Stimulated activated CD8-positive, alpha-beta memory T cell treated with anti-CD3 and anti-CD28 coated beads, Interleukin-4, amount 100 ng/mL, for 1 hour (primary cell): ENCODE results near the gene WARS2.

Source experiments
- DNase-seq, 2 donors: peaks; one replicate each; pipeline ENCODE4 v3.0.0-alpha.2; 2020; ENCODE audit warnings: low read depth in 2 of 2, low spot score in 1 of 2

WARS2 gene

DNA sequence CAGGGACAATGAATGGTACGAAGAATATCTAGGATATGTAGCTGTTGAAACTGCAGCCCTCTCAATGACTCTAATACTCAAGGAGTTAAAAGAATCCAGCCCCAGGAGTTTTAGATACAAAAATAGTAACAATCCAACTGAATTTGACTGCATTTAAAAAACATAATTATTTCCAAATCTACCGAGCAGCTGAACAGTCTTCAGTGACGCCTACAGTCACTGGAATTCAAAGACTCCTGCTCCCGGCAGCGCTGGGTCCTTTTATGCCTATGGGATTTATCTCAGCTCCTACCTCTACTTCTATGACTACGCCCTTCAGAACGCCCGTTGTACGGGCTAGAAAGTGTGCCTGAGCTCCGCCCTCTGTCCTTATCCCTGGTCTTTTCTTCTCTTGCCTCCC, 55.7 kb downstream of the WARS2 start:
- no peak for DNase-seq

DNA sequence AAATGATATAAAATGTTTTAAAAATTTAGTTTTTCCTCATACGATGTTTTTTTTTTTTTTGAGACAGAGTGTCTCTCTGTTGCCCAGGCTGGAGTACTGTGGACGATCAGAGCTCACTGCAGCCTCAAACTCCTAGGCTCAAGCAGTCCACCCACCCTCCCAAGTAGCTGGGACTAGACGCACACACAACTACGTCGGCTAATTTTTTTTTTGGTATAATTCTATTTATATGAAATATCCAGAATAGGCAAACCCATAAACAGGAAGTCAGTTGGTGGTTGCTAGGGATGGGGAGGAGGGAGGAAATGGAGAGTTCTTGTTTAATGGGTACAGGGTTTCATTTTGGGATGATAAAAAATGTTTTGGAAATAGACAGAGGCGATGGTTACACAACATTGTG, 56.5 kb downstream of the WARS2 start:
- no peak for DNase-seq

DNA sequence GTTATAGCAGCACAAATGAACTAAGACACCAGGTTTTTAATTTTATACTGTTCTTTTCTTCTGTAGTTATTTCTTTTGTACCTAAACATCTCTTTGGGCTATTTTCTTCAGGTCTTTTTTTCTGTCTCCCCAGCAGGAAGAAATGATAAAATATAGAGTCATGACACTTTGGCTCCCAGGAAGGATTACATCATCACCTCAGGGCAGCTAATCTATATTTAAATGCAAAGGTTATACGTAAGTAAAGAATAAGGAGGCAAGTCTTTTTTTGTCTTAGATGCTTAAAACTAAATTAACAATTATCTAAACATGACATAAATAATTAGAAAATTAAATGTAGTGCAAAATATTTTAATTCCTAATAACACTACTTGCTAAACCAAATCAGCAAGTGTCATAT, 57.0 kb downstream of the WARS2 start:
- no peak for DNase-seq

DNA sequence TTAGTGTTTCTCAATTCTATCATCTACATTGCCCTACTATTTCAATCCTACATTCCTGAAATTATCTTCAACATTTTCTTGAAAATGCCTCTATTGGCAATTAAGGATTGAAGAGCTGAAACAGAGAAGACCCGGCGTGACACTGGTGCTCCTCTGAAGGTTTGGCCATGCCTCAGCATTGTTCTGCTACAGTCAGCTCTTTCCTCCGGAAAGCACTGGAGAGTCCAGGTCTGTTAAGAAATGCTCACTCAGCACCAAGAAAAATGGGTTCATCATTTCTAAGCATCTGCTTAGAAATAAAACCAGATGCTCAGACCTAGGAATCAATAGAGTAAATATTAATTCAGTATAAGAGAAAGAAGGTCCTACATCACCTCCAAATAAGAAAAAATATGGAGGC, 58.8 kb downstream of the WARS2 start:
- no peak for DNase-seq

DNA sequence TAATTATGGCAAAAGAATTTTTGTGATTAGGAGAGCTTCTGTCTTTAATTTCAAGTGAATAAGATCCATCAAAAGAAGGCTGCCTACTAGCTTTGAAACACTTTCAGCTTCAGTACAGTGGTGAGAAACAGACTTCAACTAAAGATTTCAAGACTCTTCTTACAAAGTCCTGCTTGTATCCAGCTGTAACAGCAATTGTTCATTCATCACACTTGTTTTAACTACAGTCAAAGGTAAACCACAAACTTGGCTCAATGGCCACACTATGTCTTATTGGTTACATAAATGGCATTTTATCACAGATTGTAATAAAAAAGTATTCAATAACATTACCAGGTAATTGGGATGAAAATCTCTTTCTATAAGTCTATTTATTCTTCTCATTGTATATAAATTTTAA, 59.2 kb downstream of the WARS2 start:
- no peak for DNase-seq

DNA sequence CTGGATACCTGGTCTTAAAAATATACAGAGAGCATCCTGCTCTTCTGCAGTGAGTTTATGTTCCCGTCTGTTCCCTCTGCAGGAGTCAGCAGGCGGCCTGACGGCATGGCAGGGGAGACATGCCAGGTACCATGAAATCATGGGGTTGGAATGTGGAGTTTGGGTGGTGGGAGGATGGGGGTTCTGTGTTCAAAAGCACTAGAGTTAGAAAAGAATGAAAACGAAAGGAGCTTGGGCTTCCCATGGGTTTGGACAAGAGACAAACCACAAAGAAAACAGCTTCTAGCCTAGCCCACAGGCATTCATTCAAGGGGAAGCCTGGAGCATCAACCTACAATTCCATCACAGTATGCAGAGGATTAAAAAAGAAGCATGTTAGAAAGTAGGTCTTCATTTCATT, 59.9 kb downstream of the WARS2 start:
- no peak for DNase-seq

DNA sequence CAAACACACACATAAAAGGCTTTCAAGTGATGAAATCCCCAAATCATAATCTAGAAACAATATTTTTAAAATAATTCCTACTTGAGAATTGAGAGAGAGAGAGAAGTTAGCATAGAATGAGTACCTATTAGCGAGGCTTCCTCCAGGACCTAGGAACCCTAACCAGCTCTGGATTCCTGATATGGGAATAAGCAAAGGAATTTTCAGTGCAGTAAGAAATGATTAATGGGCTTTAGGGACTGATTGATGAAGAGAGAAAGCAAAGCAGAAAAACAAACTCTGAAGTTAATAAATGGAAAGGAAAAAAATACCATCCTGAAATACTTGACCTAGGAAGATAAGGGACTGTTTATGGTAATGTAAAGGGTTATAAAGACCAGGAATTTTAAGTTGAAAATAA, 60.6 kb downstream of the WARS2 start:
- no peak for DNase-seq

DNA sequence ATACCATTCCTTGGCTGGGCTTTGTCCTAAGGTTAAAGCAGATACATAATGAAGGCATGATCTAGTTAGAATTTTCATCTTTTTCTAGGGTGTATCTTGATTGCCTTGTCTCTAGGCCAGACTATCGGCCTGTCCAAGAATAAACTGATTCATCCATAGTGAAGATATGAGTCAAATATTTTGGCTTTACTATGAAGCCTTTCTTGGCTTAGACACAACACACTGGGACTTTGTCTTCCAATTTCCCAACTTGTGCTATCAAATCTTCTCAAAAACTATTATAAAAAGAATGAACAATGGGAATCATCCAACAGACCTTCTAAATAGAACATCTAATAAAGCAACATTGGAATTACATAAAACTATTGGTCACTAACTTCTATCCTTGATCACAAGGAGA, 64.8 kb downstream of the WARS2 start:
- DNase-seq: no peak

DNA sequence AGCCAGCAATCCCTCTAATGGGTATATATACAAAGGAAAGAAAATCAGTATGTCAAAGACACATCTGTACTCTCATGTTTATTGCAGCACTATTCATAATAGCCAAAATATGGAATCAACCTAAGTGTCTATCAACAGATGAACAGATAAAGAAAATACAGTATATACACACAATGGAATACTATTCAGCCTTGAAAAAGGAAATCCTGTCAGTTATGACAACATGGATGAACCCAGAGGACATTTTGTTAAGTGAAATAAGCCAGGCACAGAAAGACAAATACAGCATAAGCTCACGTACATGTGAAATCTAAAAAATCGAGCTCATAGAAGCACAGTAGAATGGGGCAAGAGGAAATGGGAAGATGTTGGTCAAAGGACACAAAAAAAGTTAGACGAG, 69.1 kb downstream of the WARS2 start:
- no peak for DNase-seq

DNA sequence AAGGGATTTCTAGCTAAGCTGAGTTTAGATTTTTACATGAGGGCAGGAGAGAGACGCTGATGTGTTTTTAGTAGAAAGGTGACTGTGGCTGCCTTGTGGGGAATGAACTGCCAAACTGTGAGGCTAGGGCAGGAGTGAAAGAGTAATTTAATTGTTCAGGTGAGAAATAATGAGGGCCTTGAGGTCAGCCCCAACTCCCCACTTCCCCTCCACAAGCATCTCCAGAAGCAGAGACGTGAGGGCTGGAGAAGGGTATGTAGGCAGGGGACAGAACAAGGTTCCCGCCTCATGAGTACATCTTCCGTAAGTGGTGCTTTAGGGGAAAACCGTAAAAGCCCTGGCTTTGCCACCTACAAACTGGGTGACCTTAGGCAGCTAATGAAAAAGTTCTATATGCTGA, 70.8 kb downstream of the WARS2 start:
- DNase-seq: no peak

DNA sequence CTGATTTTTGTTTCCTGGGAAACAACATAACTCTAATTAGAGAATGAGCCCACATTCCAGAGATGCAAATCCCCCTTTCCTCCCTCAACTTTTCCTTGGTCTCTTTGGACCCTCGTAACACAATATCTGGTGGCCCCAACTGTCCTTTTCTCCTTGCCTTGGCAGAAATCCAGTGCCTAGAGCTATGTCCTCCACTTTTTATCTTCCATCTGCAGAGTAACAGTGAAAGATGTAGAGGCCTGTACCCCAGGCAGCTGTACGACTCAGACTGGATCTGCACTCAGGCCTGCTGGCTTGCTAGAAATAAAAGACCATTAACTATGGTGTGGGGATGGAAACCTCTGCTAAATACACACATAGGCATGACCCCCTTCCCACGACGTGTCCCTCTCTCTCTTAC, 72.0 kb downstream of the WARS2 start:
- DNase-seq: no peak

DNA sequence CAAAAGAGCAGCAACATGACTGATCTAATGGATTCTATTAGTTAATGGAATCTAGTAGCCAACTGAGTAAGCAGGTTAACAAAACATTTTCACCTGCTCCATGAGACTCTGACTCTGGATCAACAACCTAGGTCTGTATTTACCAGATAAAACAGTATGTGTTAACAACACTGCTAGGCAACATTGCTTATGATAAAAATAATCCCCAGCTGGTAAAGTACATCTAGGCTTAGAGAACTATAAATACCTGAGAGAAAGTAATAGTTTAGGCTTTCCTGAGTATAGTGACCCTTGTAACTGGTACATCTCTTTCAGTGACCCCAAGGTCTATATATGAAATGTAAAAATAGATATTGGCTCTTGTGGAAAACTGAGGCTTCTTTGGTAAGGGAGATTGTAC, 78.8 kb downstream of the WARS2 start:
- no peak for DNase-seq

DNA sequence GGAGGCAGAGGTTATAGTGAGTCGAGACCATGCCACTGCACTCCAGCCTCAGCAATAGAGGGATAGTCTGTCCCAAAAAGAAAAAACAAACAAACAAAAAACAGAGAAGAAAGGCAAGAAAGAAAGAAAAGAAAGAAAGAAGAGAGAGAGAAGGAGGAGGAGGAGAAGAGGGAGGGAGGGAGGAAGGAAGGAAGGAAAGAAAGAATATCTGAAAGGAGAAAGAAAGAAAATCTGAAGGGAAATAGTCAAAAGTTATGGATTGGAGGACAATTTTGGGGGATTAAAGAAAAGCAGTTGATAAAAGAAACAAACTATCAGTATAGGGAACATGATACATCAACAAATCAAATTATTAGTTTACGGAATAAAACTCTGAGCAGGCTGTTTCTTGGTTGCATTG, 84.9 kb downstream of the WARS2 start:
- no peak for DNase-seq

DNA sequence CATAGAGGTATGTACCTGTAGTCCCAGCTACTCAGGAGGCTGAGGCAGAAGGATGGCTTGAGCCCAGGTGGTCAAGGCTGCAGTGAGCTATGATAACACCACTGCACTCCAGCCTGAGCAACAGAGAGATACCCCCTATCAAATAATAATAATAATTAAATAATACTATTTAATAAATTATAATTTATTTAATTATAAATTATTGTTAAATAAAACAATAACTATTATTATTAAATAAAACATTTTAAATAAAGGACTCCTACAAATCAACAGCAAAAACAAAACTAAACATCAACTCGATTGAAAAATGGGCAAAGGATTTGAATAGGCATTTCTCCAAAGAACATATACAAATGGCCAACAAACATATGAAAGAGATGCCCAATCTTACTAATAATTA, 86.5 kb downstream of the WARS2 start:
- DNase-seq: no peak

DNA sequence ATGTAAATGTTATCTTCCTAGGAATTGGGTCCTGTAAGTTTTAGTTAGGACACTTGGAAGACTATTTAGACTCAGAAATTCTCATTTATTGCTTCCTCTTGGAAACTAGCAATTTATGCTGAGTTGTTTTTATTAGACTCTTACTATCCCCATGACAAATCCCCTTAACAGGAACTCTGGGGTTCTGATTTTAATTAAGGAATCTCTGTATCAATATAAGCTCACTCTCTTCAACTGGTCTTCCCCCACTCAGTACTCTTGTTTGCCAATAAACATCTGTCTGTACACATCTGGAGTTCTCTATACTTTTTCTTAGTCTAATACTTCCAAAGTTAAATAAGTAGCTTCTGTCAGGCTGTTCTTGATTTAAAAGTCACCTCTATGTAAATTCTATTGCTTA, 88.2 kb downstream of the WARS2 start:
- DNase-seq: no peak

DNA sequence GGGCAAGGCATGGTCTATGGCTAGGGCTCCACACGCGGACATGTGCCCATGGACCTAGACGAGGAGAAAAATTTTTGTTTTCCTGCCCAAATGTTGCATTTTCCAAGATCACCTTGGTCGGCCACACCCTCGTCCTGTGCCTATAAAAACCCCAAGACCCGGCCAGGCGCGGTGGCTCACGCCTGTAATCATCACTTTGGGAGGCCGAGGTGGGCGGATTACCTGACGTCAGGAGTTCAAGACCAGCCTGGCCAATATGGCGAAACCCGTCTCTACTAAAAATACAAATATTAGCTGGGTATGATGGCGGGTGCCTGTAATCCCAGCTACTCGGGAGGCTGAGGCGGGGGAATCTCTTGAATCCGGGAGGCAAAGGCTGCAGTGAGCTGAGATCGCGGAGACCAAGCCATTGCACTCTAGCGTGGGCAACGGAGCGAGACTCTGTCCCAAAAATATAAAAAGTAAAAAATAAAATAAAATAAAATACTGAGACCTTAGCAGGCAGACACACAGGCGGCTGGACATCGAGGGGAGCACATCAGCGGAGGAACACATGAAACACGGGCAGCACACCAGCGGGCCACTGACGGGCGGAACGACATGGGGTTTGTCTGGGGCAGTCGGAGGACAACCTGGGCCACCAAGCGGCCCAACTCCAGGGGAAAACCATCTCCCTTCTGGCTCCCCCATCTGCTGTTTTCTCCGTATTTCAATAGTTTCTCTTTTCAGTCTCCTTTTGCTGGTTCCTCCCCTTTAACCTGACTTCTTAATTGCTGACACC, 91.6 kb downstream of the WARS2 start:
- DNase-seq: no peak

DNA sequence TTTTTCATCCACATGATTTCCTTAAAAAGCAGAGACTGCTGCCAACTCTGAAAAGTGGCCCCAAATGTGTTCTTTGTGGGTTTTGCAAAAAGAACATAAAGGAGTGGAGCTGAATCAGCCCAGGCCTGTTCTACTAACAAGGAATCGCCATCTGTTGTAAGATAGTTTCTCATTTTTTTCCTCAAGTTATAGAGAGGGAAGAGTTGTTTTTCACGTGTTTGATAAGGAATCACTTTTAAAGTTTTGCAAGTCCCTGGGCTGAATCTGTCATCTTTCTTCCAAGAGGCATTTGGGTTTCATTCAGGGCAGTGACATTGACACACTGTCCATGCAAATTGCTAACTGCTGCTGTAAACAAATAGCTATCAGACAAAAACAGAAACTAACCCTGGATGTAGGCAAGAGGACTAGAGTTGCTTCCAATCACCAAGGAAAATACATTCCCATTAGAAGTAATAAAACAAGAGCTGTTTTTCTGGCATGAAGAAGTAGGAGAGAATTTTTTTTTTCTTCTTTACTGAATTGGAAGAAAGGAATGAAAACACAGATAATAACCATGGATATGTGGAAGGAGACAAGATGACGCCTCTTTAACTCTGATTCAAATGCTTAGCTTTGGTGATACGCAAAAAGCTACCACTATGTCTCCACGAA, 93.5 kb downstream of the WARS2 start:
- DNase-seq: no peak

DNA sequence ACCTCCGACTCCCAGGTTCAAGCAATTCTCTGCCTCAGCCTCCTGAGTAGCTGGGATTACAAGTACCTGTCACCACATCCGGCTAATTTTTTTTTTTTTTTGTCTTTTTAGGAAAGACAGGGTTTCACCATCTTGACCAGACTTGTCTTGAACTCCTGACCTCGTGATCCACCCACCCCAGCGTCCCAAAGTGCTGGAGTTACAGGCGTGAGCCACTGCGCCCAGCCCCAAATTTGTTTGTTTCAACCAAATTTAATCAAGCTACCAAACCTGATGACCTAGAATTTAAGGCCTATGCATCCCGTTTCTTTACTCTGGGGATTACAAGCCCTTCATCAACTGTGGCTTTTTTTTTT, 94.0 kb downstream of the WARS2 start:
- no peak for DNase-seq

DNA sequence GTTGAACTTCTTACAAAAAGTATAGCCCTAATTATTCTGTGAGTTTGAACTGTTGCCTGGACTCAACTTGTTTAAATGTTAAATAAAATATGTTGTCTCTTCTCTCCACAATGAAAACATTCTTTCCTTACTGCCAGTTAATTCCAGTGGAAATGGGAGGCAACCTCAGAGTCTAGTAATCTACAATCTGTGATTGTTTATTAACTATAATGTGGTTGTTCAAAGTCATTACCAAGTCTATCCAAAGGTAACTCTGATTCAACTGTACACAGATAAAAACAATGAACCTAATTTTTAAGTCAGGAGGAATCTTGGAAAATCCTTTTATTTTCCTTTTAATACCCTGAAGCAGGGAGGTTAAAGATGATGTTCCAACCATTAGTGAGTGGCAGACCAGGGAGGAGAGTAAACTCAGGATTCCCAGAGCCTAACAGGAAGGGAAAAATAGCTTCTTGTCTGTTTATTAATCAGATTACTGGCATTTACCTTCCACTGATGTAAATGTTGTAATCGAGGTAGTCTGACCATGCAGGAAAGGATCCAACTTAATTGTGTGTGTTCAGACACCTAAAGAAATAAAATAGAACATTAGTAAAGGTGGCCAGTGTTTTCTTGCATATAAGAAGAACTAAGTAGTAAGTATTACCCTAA, 95.2 kb downstream of the WARS2 start:
- no peak for DNase-seq

DNA sequence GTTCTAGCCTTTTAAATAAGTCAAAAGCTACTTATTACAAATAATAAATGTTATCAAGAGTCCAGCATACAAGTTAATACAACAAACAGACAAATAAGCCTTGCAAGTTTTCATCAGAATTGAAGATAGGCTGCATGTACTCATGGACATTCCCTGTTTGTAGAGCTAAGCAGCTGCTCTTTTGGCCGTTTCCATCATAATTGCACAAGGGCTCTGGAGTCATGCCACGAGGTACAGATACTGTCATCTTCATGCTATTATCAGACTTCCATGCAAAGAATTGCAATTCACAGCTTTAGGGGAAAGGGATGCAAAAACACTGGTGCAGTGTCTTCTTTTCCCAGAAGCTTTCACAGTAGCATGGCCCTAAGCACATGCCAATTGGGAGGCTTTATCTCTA, 99.5 kb downstream of the WARS2 start:
- no peak for DNase-seq

DNA sequence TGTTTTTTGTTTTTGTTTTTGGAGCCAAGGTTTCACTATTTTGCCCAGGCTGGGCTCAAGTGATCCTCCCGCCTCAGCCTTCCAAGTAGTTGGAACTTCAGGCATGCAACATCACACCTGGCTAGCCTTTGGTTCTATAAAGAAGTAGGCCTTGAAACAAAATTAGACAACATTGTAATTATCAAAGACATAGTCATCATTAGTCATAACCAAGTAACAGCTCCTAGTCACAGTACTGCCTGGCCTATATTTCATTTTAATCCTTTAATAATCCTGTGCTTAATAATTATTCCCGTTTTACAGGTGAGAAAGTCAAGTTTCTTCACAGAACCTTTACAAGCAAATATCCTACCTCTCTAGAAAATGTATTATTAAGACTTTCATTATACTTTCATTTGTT, 100.0 kb downstream of the WARS2 start:
- no peak for DNase-seq

DNA sequence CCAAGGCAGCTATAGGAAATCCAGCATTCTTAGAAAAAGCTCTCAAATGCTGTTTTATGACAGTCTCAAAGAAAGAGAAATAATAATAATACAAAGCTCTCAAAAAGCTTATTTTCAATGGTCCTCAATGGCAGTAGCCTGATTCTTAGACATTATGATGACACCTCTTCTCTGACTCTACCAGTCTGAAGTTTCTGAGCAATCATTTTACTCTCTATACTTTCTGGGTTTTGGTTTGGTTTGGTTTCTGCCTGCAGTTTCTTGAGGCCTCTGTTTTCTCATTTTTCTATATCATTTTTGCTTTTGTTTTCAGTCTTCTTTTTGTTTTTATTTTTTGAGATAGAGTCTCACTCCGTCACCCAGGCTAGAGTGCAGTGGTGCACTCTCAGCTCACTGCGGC, 102.1 kb downstream of the WARS2 start:
- DNase-seq: no peak

DNA sequence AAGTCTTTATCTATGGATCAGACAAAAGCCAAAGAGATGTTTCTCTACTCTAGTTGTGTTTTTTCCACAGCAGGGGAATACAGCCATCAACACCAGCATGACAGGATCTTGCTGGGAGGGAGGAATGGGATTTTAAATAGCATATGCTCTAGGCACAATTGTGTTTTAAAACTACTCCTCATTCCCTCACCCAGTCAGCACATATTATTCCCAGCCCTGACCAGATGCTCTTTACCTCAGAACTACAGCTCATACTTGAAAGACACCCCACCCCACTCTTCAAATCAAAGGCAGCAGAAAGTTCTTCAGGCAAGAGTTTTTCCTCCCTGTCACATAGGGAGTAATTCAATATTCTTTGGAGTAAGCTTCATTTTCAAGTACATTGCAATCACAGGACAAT, 106.1 kb downstream of the WARS2 start:
- no peak for DNase-seq
